Heart left ventricle (tissue), 13 donors: ENCODE measurements around the gene UBE2E2.

Source experiments
- CTCF ChIP-seq, 12 donors: fragments of 200-600 bp; sonication (generic) in 4 of 12; IDR thresholded peaks; one replicate each; pipeline versions ENCODE4 v1.5.0 to v1.8.0; 2018 to 2022; ENCODE audit warnings: antibody characterized with exemption in 12 of 12, mild to moderate bottlenecking in 5 of 12
- POLR2A ChIP-seq, 2 donors: fragments of 450-650 bp; IDR thresholded peaks; one replicate each; pipeline ENCODE4 v1.6.1; 2017; ENCODE audit warnings: antibody characterized with exemption in 2 of 2, mild to moderate bottlenecking in 2 of 2, moderate library complexity in 2 of 2
- donor health status: ischemic (EF 13 %, LVEDD 7.1; RV severe dilation, severe dysfunction).
- donor health status: DM: no; HTN: yes; CAD: no.
- donor health status: DM: no; HTN: no; CAD: no.
- donor health status: ischemic (EF 25% LVEDD 6.9; RV normal size, moderate dysfunction).
- donor health status: ischemic (EF 25% LVEDD 5.7; RV mildly dilated, moderate dysfunction).
- donor health status: ischemic (EF 35%, LVEDD 5.7; RV mildly dilated, moderate dysfunction).
- donor health status: nonischemic (EF 11% LVEDD 7.7; RV severe dilation, severe dysfunction).
- donor health status: DM: yes; HTN: yes; CAD: no.
- donor health status: PGD.
- donor health status: ischemic (EF 29% LVEDD 5.4; RV normal size, mild dysfunction).
- donor health status: nonischemic (EF 23%, LVEDD 6.1; RV moderate dilation, normal function).

- TF ChIP-seq CTCF (IDR thresholded peaks at IDR 0.05) (no peak), POLR2A (IDR thresholded peaks at IDR 0.05) (no peak)
Measured at GRCh38 chr3:23193831-23194230, 9.3 kb upstream of the UBE2E2 start.
